ENCODE measurements around the gene PLPPR2.
"Not testable (repeated sequence)": the region's sequence is repeated elsewhere in the genome, so short reads cannot be mapped to it uniquely, and the experiment has no call there.

Gene PLPPR2

GRCh38 chr19:11342429-11342828 is 12.8 kb upstream of the PLPPR2 start:
- no peak for DNase-seq

- no peak for DNase-seq
These were observed 10.0 kb upstream of the PLPPR2 start for GRCh38 chr19:11345122-11345803.

GRCh38 chr19:11346104-11346940 is 8.9 kb upstream of the PLPPR2 start, which contains the start of the genes CCDC159 and TMEM205:
Gene CCDC159, plus strand, starts transcription at chr19:11346519. Its CDS starts 88 bp downstream, at chr19:11346607.
Gene TMEM205, minus strand, starts transcription at chr19:11346268. Its CDS starts 649 bp downstream, at chr19:11345619.
- peak; percentile 99 for DNase-seq

- no peak for DNase-seq
These were observed 7.6 kb upstream of the PLPPR2 start for GRCh38 chr19:11347546-11348039.

- DNase-seq = no peak
These were observed 6.1 kb upstream of the PLPPR2 start for GRCh38 chr19:11349171-11349570.

GRCh38 chr19:11354102-11354501 is 1.1 kb upstream of the PLPPR2 start:
- DNase-seq = not testable (repeated sequence)

GRCh38 chr19:11356074-11356397 is 804 bp downstream of the PLPPR2 start:
- no peak for DNase-seq

- DNase-seq = no peak
These were observed 1.7 kb downstream of the PLPPR2 start for GRCh38 chr19:11356676-11357550.

GRCh38 chr19:11359421-11359820 is 4.2 kb downstream of the PLPPR2 start:
- no peak for DNase-seq

- no peak for DNase-seq
These were observed 6.0 kb downstream of the PLPPR2 start for GRCh38 chr19:11361037-11361770.

GRCh38 chr19:11361771-11362731 is 6.8 kb downstream of the PLPPR2 start:
- no peak for DNase-seq

GRCh38 chr19:11363881-11364280 is 8.6 kb downstream of the PLPPR2 start:
- no peak for DNase-seq

GRCh38 chr19:11364296-11364904 is 9.2 kb downstream of the PLPPR2 start:
- DNase-seq = no peak

GRCh38 chr19:11364935-11365334 is 9.7 kb downstream of the PLPPR2 start:
- no peak for DNase-seq

- no peak for DNase-seq
These were observed 10.4 kb downstream of the PLPPR2 start for GRCh38 chr19:11365557-11366117.

GRCh38 chr19:11367528-11367927 is 12.3 kb downstream of the PLPPR2 start:
- DNase-seq = no peak

GRCh38 chr19:11370744-11371143 is 15.5 kb downstream of the PLPPR2 start:
- DNase-seq = no peak

GRCh38 chr19:11373166-11373884 is 18.1 kb downstream of the PLPPR2 start:
- DNase-seq = no peak

GRCh38 chr19:11373885-11374432 is 18.7 kb downstream of the PLPPR2 start:
- DNase-seq = no peak

Measured in activated CD4-positive, alpha-beta T cell treated with anti-CD3 and anti-CD28 coated beads, Interleukin-10, Interleukin-2, amounts not matched to agents 100 ng/mL and 50 ng/mL, durations not matched to agents 16 hours and 8 hours (primary cell).